HCT116 (cell line): ENCODE results near the gene IGSF3.

Experiments used
- CEBPB ChIP-seq: IDR thresholded peaks from 2 replicates; pipeline ENCODE4 v1.6.1; 2012; ENCODE audit warnings: low read depth
- EZH2 ChIP-seq: fragments of 200-600 bp; sonication (generic); IDR thresholded peaks from 2 replicates; pipeline ENCODE4 v1.6.1; 2017; ENCODE audit warnings: antibody characterized with exemption, mixed run types
- POLR2A ChIP-seq: IDR thresholded peaks from 2 replicates; pipeline ENCODE4 v1.7.0; 2011; ENCODE audit warnings: borderline replicate concordance; ENCODE audit not compliant: insufficient read depth, insufficient read length; ENCODE audit errors: extremely low read depth
- SIN3A ChIP-seq: IDR thresholded peaks from 2 replicates; pipeline ENCODE4 v1.6.1; 2012; ENCODE audit warnings: low read depth
- ZNF274 ChIP-seq: fragments of 200-500 bp; sonication (Bioruptor generic); IDR thresholded peaks from 2 replicates; pipeline ENCODE4 v1.6.1; 2014; ENCODE audit warnings: mild to moderate bottlenecking, low read depth, low read length, inconsistent platforms
- TF ChIP-seq, protein P1 (sequence below), 3 experiments: fragments of 200-600 bp in 1 of 3; sonication (generic) in 1 of 3; IDR thresholded peaks in 2 of 3; conservative IDR thresholded peaks in 1 of 3; 2 replicates each; pipeline ENCODE4 v1.5.1; 2012 to 2017; ENCODE audit warnings: low read depth in 2 of 3, low read length in 2 of 3, antibody characterized with exemption in 1 of 3, borderline replicate concordance in 1 of 3, control low read depth in 1 of 3, mild to moderate bottlenecking in 1 of 3, mixed read lengths in 1 of 3, mixed run types in 1 of 3, moderate library complexity in 1 of 3; ENCODE audit not compliant: insufficient read depth in 1 of 3
- TF ChIP-seq, protein P2 (sequence below): IDR thresholded peaks from 2 replicates; pipeline ENCODE4 v1.6.1; 2012

DNA sequence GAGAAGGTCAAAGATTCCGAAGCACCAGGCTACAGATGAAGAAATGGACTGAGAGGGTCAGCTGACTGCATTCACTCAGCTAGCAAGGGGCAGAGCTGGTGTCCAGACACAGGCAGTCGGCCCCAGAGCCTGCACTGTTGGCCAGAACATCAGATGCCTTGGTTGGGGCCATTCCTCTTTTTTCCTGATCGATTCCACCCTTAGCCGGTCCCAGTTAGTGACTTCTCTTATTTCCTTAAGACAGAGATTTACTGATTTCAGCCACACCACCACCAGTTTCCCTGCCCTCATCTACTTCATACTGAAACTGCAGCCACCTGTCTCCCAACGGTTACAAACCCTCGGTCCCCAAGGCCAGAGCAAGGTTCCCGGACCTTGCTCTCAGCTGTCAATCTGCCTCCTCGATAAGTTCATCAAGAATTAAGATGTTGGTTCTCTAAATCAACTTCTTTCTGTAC lies 108.2 kb downstream of the IGSF3 start:
- no peak for TF ChIP-seq ZNF274
- no peak for TF ChIP-seq SIN3A
- TF ChIP-seq POLR2A: no peak
- no peak for TF ChIP-seq EZH2
- TF ChIP-seq, protein P1, sequence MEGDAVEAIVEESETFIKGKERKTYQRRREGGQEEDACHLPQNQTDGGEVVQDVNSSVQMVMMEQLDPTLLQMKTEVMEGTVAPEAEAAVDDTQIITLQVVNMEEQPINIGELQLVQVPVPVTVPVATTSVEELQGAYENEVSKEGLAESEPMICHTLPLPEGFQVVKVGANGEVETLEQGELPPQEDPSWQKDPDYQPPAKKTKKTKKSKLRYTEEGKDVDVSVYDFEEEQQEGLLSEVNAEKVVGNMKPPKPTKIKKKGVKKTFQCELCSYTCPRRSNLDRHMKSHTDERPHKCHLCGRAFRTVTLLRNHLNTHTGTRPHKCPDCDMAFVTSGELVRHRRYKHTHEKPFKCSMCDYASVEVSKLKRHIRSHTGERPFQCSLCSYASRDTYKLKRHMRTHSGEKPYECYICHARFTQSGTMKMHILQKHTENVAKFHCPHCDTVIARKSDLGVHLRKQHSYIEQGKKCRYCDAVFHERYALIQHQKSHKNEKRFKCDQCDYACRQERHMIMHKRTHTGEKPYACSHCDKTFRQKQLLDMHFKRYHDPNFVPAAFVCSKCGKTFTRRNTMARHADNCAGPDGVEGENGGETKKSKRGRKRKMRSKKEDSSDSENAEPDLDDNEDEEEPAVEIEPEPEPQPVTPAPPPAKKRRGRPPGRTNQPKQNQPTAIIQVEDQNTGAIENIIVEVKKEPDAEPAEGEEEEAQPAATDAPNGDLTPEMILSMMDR (IDR thresholded peaks at IDR 0.05 in 2 of 3, conservative IDR thresholded peaks at IDR 0.05 in 1 of 3; ENCODE audit: borderline replicate concordance in 1 of 3, insufficient read depth in 1 of 3, low read depth in 2 of 3, low read length in 2 of 3): no peak
- TF ChIP-seq CEBPB: no peak
- TF ChIP-seq, protein P2, sequence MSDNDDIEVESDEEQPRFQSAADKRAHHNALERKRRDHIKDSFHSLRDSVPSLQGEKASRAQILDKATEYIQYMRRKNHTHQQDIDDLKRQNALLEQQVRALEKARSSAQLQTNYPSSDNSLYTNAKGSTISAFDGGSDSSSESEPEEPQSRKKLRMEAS: no peak
